CD4-positive, alpha-beta T cell treated with Interleukin-6 at 100 ng/mL for 8 hours (primary cell): ENCODE data around the gene TMCO1.
A peak's percentile ranks its signal among the peaks of the same experiment; 100 is the strongest.
"Not testable (repeated sequence)": the region's sequence is repeated elsewhere in the genome, so short reads cannot be mapped to it uniquely, and the experiment has no call there.

Experiments
- DNase-seq: peaks from one replicate; pipeline ENCODE4 v3.0.0-alpha.2; 2020; ENCODE audit warnings: mixed read lengths, low spot score

Gene TMCO1, protein sequence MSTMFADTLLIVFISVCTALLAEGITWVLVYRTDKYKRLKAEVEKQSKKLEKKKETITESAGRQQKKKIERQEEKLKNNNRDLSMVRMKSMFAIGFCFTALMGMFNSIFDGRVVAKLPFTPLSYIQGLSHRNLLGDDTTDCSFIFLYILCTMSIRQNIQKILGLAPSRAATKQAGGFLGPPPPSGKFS

GRCh38 chr1:165768513-165769394, at the start of gene TMCO1:
TMCO1 (minus strand) TSS chr1:165768868; CDS start chr1:165768751, 117 bp downstream.
- DNase-seq = peak; percentile 95

DNA sequence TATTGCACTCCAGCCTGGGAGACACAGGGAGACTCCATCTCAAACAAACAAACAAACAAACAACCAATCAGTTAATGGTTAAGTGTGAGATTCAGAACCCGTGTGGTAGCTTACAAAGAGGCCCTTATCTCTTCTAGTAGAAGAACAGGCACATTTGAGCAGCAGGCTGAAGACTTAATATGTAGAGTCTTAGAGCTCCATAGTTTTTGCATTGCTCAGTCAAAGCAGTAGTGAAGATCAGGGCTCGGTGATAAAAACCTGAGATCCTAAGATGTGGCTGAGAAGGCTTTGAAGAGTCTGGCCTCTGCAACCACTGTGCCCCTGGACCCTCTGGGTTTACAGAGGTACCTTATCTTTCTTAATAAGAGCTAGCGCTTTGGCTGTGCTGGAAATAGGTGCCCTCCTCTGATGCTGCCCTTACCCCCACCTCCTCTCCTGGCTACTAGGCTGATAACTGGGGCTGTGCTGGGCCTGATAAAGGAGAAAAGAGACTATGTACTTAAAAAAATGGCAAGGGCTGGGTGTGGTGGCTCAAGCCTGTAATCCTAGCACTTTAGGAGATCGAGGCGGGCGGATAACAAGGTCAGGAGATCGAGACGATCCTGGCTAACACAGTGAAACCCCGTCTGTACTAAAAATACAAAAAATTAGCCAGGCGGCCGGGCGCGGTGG, 48.3 kb upstream of the TMCO1 start:
- DNase-seq = no peak

DNA sequence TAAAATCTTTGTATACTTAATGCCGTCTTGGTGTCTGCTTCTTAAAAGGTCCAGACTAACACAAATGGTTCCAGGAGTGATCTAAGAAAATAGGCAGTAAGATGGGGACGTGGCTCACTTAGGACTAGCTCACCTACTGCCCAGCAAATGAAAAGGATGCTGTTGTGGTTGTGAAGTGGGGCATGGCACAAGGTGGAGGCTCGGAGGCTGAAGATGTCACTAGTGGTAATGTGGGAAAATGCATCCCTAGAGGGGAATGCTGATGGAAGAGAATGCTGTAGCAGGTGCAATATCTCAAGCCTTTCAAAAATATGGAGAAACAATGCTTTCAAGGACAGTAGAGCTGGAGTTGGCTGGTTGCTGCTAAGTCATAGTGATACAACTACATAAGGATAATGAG, 47.5 kb upstream of the TMCO1 start:
- DNase-seq = no peak

DNA sequence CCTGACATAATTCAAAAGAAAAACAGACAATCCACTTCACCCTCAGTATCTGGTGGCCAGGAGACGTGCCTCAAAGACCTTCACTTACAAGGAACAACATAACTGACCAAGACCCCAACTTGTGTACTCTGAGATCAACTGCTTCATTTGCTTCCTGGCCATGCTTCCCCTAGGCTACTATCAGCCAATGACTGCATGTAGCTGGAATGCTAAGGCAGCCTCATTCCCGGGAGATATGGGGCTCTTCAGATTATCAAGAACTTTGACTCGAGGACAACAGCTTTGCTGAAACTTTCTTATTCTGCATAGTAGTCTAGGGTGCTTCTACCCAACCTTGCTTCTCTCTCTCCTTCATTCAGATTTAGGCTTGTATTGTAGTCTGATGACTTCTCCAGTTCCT, 47.1 kb upstream of the TMCO1 start:
- DNase-seq = no peak

GRCh38 chr1:165807613-165808012, 38.9 kb upstream of the TMCO1 start:
- no peak for DNase-seq

GRCh38 chr1:165804513-165804912, 35.8 kb upstream of the TMCO1 start:
- DNase-seq = not testable (repeated sequence)

DNA sequence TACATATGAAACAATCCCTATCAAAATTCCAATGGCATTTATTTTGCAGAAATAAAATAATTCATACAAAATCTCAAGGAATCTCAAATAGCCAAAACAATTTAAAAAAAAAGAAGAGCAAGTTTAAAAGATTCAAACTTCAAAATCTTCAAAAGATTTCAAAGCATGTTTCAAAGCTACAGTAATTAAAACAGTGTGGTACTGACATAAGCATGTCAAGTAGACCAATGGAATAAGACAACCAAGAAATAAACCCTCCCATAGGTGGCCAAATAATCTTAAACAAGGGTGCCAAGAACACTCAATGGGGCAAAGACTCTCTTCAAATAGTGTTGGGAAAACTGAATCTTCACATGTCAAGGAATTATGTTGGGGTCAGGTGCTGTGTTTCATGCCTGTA, 30.7 kb upstream of the TMCO1 start:
- DNase-seq = no peak

- DNase-seq = no peak
Observed at GRCh38 chr1:165795894-165796293, 27.2 kb upstream of the TMCO1 start.

DNA sequence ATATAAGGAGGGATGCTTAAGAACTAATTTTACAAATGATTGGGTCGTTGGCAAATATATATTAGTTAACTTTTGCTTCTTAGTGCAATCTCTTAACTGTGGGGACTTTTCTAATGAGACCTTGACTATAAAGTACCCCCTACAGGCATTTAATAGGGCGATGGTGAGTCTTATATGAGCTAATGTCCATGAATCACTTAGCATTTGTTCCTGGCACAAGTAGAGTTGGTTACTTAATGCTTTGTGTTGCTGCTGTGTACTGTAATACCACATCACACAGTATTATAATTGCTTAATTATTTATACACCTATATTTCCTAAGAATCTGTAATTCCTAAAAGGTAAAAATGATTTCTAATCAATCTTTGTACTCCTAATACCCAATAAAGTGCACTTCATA, 25.3 kb upstream of the TMCO1 start:
- no peak for DNase-seq

DNA sequence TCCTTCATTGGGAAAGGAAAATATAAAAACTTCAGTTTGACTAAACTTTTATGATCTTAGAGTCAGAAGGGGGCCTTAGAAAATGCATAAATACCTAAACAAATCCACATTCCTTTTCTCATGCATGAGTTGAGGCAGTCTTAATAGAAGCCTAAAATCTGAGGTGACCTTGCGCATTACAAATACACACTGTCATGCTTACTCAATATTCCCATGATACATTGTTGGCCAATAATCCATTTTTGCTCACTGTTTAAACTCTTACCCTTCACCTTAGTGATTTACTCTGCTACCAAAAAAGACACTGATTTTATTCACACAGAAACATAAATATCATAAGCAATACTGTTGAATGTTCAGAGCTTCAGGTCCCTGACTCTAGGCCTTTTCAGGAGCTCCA, 19.1 kb upstream of the TMCO1 start:
- DNase-seq = no peak

DNA sequence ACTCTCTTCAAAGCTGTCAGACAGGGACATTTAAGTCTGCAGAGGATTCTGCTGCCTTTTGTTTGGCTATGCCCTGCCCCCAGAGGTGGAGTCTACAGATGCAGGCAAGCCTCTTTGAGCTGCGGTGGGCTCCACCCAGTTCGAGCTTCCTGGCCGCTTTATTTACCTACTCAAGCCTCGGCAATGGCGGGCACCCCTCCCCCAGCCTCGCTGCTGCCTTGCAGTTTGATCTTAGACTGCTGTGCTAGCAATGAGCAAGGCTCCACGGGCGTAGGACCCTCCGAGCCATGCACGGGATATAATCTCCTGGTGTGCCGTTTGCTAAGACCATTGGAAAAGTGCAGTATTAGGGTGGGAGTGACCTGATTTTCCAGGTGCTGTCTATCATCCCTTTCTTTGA, 14.9 kb upstream of the TMCO1 start:
- DNase-seq = not testable (repeated sequence)

GRCh38 chr1:165778197-165778596, 9.5 kb upstream of the TMCO1 start:
- DNase-seq = not testable (repeated sequence)

GRCh38 chr1:165773324-165773965, 4.8 kb upstream of the TMCO1 start:
- no peak for DNase-seq

GRCh38 chr1:165772739-165773138, 4.1 kb upstream of the TMCO1 start:
- DNase-seq = no peak

GRCh38 chr1:165764277-165764676, 4.4 kb downstream of the TMCO1 start:
- no peak for DNase-seq

DNA sequence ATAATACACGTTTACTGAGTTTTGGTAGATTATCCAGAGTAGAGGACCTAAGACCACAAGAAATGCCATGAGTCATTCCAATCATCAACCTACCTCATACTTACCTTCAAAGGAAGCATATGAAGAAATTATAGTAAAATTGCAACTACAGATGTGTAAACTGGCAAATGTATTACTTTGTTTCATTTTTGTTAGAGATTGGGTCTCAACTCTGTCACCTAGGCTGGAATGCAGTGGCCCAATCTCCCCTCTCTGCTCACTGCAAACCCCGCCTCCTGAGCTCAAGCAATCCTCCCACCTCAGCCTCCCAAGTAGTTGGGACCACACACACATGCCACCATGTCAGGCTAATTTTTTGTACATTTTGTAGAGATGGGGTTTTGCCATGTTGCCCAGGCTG, 5.2 kb downstream of the TMCO1 start:
- DNase-seq = no peak

DNA sequence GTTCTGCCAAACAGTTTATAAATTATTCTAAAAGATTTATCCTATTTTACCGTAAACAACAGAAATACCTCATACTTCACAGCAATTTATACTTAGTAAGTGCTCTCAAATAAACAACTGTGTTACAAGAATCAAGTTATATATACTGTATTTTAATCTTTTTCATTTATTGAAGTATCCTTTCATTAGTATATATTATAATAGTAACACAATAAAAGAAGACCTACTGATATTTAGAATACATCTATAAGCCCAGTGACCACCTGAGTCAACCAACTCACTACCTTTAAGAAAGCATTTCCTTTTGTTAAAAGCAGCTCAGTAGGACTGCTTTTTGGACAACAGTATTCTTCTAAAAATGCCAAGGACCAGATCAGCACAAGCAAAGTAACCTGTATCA, 5.9 kb downstream of the TMCO1 start:
- DNase-seq = no peak

- DNase-seq = no peak
Observed at GRCh38 chr1:165759095-165759494, 9.6 kb downstream of the TMCO1 start.

DNA sequence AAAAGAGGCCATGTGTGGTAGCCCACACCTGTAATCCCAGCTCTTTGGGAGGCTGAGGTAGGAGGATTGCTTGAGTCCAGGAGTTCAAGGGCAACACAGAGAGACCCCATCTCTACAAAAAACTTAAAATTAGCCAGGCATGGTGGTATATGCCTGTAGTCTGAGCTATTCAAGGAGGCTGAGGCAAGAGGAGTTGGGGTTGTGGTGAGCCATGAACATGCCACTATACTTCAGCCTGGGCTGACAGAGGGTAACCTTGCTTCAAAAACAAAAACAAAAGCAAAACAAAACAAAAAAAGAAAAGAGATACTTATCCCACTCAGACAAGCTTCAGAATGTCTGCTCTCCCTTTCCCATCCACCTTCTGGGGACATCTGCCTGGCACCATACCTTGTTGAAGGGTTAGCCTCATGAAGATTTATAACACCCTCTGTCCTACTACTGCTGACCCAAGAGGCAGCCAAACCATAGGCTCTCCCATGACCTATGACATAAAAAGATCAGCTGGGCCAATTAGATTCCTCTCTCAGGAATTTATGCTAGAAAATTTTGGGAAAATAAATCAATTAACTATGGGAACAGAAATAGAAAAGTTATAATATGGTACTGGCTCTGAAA, 13.2 kb downstream of the TMCO1 start:
- DNase-seq = no peak

DNA sequence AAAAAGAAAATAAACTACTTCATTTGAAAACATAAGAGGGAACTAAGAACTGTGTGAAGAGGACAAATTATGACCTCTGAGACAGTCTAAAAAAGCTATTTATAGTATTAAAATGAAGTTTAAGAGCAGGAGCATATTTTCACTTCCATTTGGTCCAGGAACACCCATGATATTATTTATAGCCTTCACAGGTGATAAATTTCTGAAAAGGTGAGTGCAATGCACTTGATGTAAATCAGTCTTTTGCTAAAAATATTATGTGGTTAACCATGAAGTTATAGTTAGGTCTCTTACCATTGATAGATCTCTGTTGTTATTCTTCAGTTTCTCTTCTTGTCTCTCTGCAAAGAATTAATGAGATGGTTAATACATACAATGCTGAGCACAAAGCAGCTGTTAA, 14.7 kb downstream of the TMCO1 start:
- DNase-seq = no peak

- DNase-seq = no peak
Observed at GRCh38 chr1:165748550-165748949, 20.1 kb downstream of the TMCO1 start.
